HG03342 (cell line): ENCODE measurements around the gene HLF.
"Not testable (repeated sequence)": the region's sequence is repeated elsewhere in the genome, so short reads cannot be mapped to it uniquely, and the experiment has no call there.

Source experiments
- ATAC-seq: cut with Tn5 transposase; IDR thresholded peaks from one replicate; pipeline ENCODE4 v1.9.1; 2021; ENCODE audit warnings: mild to moderate bottlenecking, moderate library complexity; ENCODE audit not compliant: unreplicated experiment

HLF gene

GRCh38 chr17:55324296-55324978, 59.7 kb downstream of the HLF start:
- ATAC-seq: no peak

- no peak for ATAC-seq
Observed at GRCh38 chr17:55325406-55325805, 60.6 kb downstream of the HLF start.

GRCh38 chr17:55326030-55326429, 61.3 kb downstream of the HLF start:
- no peak for ATAC-seq

DNA sequence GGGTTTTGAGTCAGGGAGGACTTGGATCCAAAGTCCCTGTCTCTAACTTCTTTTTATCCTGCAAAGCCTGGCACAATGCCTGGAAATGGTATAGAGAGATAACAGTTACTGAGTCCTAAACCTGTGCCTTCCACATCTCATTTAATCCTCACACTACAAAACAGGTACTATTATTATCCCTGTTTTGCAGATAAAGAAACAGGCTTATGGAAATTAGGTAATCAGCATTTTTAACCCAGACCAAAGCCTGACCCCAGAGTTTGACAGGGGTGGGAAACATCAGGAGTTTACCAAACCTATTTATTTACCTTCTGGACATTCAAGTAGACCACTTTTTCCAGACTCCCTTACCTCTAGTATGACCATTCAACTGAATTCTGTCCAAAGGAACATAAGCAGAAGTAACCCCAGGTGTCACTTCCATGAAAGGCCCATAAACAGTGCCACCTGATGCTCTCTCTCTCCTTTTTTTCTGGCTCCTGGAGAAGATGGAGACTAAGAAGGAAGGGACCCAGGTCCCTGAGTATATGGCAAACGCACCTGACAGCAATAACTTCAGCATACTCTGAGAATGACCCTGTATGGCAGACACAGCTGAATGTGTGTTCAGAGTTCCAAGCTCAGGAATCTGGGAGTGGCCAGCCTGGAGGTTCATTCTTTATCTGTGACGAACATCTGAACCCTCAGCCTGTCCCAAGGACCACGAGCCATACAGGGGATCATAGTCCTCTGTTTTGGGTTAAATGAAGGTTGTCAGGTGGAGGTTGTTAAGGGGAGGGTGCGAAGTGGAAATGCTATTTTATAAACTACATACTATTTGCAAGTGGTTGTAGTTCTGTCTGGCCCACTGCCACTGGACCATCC, 62.7 kb downstream of the HLF start:
- ATAC-seq: no peak

DNA sequence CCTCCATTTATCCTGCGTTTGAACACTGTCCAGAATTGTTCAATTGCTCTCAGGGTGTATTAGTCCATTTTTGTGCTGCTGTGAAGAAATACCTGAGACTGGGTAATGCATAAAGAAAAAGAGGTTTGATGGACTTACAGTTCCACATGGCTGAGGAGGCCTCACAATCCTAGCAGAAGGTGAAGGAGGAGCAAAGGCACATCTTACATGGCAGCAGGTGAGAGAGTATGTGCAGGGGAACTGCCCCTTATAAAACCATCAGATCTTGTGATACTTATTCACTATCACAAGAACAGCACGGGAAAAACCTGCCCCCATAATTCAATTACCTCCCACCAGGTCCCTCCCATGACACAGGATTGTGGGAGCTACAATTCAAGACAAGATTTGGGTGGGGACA, 63.8 kb downstream of the HLF start:
- not testable (repeated sequence) for ATAC-seq

- ATAC-seq: no peak
Observed at GRCh38 chr17:55330344-55330933, 65.7 kb downstream of the HLF start.

GRCh38 chr17:55332296-55333041, 67.7 kb downstream of the HLF start:
- ATAC-seq: no peak

- no peak for ATAC-seq
Observed at GRCh38 chr17:55334285-55334684, 69.5 kb downstream of the HLF start.

DNA sequence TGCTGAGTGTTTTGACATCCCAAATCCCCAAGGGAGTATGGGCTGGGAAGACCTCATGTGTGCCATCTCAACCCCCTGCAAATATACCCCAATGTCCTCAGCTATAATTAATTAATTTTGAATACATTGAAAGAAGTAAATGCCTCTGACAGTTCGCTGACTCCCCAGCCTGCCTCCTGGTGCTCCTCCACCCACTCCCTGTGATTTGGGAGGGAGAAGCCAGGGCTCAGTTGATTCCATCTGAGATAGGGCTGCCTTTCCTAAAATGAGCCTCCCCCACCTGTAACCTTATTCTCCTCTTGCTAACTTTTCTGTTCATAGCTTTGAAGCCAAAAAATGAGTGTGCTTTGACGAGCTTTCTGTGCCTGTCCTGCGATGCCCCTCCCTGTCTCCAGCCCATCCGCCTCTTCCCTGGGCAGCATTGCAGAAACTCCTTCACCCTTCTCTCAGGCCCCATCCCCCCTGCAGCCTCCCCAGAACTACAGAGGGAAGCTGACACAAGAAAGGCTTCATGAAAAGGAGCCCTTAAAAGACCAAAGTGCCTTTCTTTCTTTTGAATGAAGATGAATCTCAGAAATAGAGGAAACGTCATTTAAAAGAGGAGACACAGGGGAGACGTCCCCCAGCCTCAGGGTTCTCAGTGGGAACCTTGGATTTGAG, 70.3 kb downstream of the HLF start:
- no peak for ATAC-seq

DNA sequence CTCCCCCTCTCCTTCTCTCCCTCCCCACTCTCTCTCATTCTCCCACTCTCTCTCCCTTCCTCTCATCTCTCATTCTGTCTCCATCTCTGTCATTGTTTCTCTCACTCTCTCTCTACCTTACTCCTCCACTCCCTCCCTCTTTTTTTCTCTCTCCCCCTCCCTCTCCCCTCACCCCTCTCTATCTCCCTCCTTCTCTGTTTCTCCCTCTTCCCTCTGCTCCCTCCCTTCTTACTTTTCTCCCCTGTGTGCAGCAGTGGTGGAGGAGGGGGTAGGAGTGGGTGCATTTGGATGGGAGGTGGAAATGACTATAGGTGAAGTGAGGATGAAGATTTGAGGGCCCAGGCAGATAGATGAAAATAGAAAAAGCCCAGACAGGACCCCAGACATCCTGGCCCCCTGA, 70.9 kb downstream of the HLF start:
- no peak for ATAC-seq

DNA sequence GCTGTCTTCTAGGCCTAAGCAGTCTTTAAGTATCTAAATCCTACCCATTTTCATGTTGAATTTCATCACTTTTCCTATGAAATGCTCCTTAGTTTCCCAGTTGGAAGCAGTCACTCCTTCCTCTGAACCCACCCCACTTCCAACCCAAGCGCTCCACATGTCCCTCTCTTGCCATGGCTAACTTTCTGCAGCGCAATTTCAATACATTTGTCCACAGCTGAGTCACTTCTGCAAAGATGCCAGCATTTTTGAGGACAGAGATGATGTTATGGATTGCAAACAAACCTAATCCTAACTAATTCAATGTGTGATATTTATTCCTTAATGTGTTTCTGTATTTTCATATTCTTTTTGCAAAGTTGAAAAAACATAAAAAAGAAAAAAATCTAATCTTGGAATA, 71.7 kb downstream of the HLF start:
- no peak for ATAC-seq

- no peak for ATAC-seq
Observed at GRCh38 chr17:55340176-55340575, 75.4 kb downstream of the HLF start.

DNA sequence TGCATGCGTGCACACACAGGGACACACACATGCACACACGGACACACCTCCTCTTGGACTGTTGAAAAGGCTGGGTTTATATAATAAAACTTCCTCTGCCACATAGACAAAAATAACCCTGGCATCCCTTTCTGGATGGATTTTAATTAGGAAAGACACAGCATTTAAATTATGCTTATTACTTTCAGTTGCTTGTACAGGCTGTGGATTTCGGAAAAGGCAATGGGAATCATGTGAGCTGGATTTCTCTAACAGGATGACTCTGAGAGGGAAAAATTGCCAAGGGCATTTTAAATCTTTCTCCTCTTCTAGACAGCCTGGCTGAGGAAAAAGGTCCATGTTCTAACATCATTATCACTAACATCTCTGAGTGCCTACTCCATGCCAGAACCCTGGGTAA, 75.9 kb downstream of the HLF start:
- ATAC-seq: no peak

DNA sequence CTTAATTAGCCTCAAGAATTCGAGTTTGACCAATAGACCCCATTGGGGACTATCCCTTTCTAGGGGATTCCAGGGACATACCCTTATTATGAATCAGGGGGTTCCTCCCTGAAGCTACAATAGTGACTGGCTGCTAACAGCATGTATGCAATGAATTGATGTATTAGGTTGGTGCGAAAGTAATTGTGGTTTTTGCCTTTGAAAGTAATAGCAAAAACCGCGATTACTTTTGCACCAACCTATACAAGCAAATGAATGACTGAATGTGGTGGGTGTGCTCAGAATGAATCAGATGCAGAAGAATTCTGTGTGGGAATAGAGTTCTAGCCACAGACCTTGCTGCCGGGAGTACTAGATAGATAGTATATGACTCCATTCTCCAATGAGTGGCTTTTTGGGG, 76.7 kb downstream of the HLF start:
- no peak for ATAC-seq

DNA sequence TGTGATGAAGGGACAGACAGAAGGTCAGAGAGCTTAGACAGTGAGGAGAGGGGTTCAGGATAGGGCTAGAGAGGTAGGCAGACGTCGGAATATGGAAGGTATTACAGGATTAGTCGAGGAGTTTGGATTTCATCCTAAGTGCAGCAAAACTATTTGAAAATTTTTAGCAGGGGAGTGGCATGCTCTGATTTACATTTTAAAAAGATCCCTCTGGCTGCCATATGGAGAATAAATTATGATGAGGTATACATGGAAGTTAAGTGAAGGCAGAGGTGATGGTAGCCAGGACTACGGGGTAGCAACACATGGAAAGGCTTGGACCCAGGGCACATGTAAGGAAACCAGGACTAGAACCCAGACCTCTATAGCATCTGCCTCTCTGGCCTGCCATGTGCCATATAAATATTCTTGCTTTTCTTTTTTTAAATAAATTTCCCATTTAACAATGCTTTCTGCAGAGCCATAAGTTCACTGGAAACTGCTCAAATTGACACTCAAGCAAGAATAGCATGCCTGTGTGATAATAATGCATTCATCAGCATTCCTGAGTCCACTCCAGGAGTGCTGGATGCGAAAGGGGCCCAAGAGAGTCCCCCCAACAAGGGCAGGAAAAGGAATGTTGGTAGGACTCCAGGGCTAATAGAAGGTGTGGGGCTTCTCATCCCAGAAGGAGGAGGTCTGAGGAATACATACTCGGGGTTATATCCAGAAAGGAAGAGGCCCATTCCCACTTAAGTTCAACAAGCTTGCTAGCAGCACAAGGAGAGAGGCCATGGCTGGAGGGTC, 78.2 kb downstream of the HLF start:
- ATAC-seq: no peak

DNA sequence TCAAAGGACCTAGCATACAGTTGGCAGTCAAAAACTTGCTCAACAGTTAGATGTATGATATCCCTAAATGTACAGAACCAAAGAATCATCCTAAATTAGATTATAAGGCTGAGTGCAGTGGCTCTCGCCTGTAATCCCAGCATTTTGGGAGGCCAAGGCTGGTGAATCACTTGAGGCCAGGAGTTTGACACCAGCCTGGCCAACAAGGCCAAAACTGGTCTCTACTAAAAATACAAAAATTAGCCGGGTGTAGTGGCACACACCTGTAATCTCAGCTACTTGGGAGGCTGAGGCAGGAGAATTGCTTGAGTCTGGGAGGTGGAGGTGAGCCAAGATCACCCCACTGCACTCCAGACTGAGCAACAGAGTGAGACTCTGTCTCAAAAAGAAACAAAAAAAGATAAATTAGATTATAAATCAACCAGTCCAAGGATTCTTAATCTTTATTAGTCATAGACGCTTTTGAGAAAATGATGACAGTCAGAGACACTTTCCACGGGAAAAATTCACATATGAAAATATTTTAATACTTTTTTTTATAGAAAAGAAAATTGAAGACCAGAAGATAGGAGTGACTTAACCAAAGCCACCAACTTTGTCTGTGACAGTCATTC, 79.2 kb downstream of the HLF start:
- ATAC-seq: no peak

DNA sequence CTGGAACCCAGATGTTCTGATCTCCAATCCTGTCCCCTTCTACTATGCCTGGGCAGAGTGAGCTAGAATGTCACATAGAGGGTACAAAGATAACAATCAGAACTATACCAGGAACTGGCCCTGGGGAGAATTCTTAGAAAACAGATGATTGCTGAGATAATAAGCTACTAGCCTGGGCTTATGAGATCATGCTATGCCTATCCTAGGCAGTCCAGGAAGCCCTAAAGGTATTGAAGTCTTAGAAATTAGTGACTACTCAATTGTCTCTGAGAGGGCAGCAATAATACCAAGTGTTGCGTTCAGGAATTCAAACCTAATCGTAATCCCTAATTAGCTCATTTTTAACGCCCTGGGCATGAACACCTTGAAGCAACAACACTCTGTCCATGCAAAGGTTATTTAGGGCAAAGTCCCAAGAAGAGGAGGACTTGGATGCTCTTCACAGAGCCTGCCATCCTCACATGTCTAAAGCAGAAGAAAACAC, 79.8 kb downstream of the HLF start:
- ATAC-seq: no peak

DNA sequence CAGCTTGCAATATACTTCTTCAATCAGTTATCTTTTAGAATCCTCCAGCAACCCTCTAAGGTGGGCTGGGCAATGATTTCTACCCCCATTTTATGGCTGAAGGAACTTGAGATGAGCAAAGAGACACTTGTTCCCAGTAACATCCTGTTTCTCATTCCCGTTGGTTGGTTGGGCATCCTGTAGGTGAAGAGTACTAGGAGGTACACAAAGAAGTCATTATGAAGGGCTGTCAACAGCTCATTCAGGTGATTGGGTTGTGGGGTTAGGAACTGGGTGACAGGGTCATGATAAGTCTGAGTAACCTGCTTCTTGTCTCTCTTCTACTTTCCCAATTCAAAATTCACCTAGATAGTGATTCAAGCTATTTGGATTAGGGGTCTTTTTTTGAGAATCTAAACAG, 80.4 kb downstream of the HLF start:
- no peak for ATAC-seq

- no peak for ATAC-seq
Observed at GRCh38 chr17:55346658-55347057, 81.9 kb downstream of the HLF start.
